22Rv1 (cell line): ENCODE data around the gene CNIH2.

Experiments
- ZFX ChIP-seq: fragments of 450-650 bp; IDR thresholded peaks from 2 replicates; pipeline ENCODE4 v1.6.1; 2017; ENCODE audit warnings: antibody characterized with exemption, borderline replicate concordance
- TF ChIP-seq, protein P1 (sequence below): fragments of 450-650 bp; IDR thresholded peaks from 2 replicates; pipeline ENCODE4 v1.5.1; 2017; ENCODE audit warnings: mild to moderate bottlenecking

DNA sequence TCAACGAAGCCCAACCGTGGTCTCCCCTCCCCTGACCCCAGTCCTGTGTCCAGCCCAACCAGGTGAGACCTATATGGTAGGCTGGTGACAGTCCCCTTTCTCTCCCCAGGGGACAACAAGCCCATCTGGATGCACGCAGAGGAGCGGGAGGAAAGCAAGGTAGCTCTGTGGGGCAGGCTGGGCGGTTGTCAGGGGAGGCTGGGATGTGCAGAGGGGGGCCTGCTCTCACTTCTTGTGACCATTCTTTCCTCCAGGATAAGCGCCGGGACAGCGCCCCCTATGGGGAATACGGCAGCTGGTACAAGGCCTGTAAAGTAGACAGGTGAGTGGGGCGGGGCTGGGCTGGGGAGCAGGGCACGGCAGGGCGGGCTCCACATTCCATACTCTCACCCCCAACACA lies 13.1 kb upstream of the CNIH2 start:
- TF ChIP-seq, protein P1, sequence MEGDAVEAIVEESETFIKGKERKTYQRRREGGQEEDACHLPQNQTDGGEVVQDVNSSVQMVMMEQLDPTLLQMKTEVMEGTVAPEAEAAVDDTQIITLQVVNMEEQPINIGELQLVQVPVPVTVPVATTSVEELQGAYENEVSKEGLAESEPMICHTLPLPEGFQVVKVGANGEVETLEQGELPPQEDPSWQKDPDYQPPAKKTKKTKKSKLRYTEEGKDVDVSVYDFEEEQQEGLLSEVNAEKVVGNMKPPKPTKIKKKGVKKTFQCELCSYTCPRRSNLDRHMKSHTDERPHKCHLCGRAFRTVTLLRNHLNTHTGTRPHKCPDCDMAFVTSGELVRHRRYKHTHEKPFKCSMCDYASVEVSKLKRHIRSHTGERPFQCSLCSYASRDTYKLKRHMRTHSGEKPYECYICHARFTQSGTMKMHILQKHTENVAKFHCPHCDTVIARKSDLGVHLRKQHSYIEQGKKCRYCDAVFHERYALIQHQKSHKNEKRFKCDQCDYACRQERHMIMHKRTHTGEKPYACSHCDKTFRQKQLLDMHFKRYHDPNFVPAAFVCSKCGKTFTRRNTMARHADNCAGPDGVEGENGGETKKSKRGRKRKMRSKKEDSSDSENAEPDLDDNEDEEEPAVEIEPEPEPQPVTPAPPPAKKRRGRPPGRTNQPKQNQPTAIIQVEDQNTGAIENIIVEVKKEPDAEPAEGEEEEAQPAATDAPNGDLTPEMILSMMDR: peak; percentile 79
- TF ChIP-seq ZFX: no peak
